Measurements from ENCODE around the gene SDSL. TPM values are rescaled to one million over a fixed set of nuclear protein-coding genes. Genes with fewer than 3 reads are reported as not detected.

Gene SDSL
- polyA plus RNA-seq (2013, experiment 1 of 4) = 3.7 TPM
- 3.1 TPM for polyA plus RNA-seq (2013, experiment 2 of 4)
- 4.5 TPM for polyA plus RNA-seq (2013, experiment 3 of 4)
- polyA plus RNA-seq (2013, experiment 4 of 4) = 4.2 TPM

GRCh38 chr12:113422030-113422885 is at the start of gene SDSL:
SDSL (plus strand) TSS chr12:113422380; CDS start chr12:113427983, 5,603 bp downstream.
- H3K4me3 ChIP-seq (ENCODE audit: insufficient read depth, low read depth, low read length) = peak within 1 kb of the TSS; percentile 33
- 46 to 50% methylated on average over 13 of the region's 13 CpGs for WGBS, 2 experiments

GRCh38 chr12:113373440-113373839 is 48.7 kb upstream of the SDSL start:
- H3K27me3 ChIP-seq (ENCODE audit: control insufficient read depth, insufficient read depth, low read length, poor library complexity, severe bottlenecking) = no peaks in the 10 kb centered on the region
- WGBS, 2 experiments = 93 to 95% methylated on average over 3 of the region's 3 CpGs
- H3K4me1 ChIP-seq (ENCODE audit: control insufficient read depth, insufficient read depth, low read length) = no peaks in the 10 kb centered on the region
- H3K9me3 ChIP-seq (ENCODE audit: control insufficient read depth, low read length) = no peaks in the 10 kb centered on the region
- no peak overlapping the region for H3K27ac ChIP-seq (ENCODE audit: insufficient read depth, low read depth, low read length, poor library complexity, severe bottlenecking)
- no peak overlapping the region for H3K4me3 ChIP-seq (ENCODE audit: insufficient read depth, low read depth, low read length)
- H3K36me3 ChIP-seq (ENCODE audit: control insufficient read depth, insufficient read depth, low read length) = peaks cover 6% of the 10 kb centered on the region

More at GRCh38 chr12:113422030-113422885, at the start of gene SDSL:
- H3K27me3 ChIP-seq (ENCODE audit: control insufficient read depth, insufficient read depth, low read length, poor library complexity, severe bottlenecking) = no peaks in the 10 kb centered on the region
- no peaks in the 10 kb centered on the region for H3K36me3 ChIP-seq (ENCODE audit: control insufficient read depth, insufficient read depth, low read length)
- no peaks in the 10 kb centered on the region for H3K9me3 ChIP-seq (ENCODE audit: control insufficient read depth, low read length)
- H3K27ac ChIP-seq (ENCODE audit: insufficient read depth, low read depth, low read length, poor library complexity, severe bottlenecking) = peak within 1 kb of the TSS; percentile 69
- peaks cover 3% of the 10 kb centered on the region for H3K4me1 ChIP-seq (ENCODE audit: control insufficient read depth, insufficient read depth, low read length)

GRCh38 chr12:113373969-113374368 is 48.2 kb upstream of the SDSL start:
- no peak overlapping the region for H3K27ac ChIP-seq (ENCODE audit: insufficient read depth, low read depth, low read length, poor library complexity, severe bottlenecking)
- no peaks in the 10 kb centered on the region for H3K27me3 ChIP-seq (ENCODE audit: control insufficient read depth, insufficient read depth, low read length, poor library complexity, severe bottlenecking)
- no peaks in the 10 kb centered on the region for H3K9me3 ChIP-seq (ENCODE audit: control insufficient read depth, low read length)
- H3K4me1 ChIP-seq (ENCODE audit: control insufficient read depth, insufficient read depth, low read length) = no peaks in the 10 kb centered on the region
- WGBS, 2 experiments = 94 to 96% methylated on average over 3 of the region's 3 CpGs
- H3K4me3 ChIP-seq (ENCODE audit: insufficient read depth, low read depth, low read length) = no peak overlapping the region
- peaks cover 6% of the 10 kb centered on the region for H3K36me3 ChIP-seq (ENCODE audit: control insufficient read depth, insufficient read depth, low read length)

- no peak overlapping the region for H3K4me3 ChIP-seq (ENCODE audit: insufficient read depth, low read depth, low read length)
- H3K36me3 ChIP-seq (ENCODE audit: control insufficient read depth, insufficient read depth, low read length) = peaks cover 6% of the 10 kb centered on the region
- no peaks in the 10 kb centered on the region for H3K9me3 ChIP-seq (ENCODE audit: control insufficient read depth, low read length)
- no peaks in the 10 kb centered on the region for H3K27me3 ChIP-seq (ENCODE audit: control insufficient read depth, insufficient read depth, low read length, poor library complexity, severe bottlenecking)
- no peak overlapping the region for H3K27ac ChIP-seq (ENCODE audit: insufficient read depth, low read depth, low read length, poor library complexity, severe bottlenecking)
- no peaks in the 10 kb centered on the region for H3K4me1 ChIP-seq (ENCODE audit: control insufficient read depth, insufficient read depth, low read length)
- 94 to 97% methylated on average over 4 of the region's 4 CpGs for WGBS, 2 experiments
Observed at GRCh38 chr12:113374823-113375428, 47.3 kb upstream of the SDSL start.

GRCh38 chr12:113378291-113378690 is 43.9 kb upstream of the SDSL start:
- Histone ChIP-seq H3K4me3 (ENCODE audit: insufficient read depth, low read depth, low read length) (no peak overlapping the region), H3K36me3 (ENCODE audit: control insufficient read depth, insufficient read depth, low read length) (peaks cover 6% of the 10 kb centered on the region), H3K27ac (ENCODE audit: insufficient read depth, low read depth, low read length, poor library complexity, severe bottlenecking) (no peak overlapping the region), H3K4me1 (ENCODE audit: control insufficient read depth, insufficient read depth, low read length) (peaks cover 6% of the 10 kb centered on the region), H3K9me3 (ENCODE audit: control insufficient read depth, low read length) (no peaks in the 10 kb centered on the region), H3K27me3 (ENCODE audit: control insufficient read depth, insufficient read depth, low read length, poor library complexity, severe bottlenecking) (no peaks in the 10 kb centered on the region)
- 92 to 94% methylated on average over 3 of the region's 3 CpGs for WGBS, 2 experiments

- 30 to 49% methylated on average over 10 to 11 of the region's 11 CpGs for WGBS, 2 experiments
- Histone ChIP-seq H3K36me3 (ENCODE audit: control insufficient read depth, insufficient read depth, low read length) (no peaks in the 10 kb centered on the region), H3K27ac (ENCODE audit: insufficient read depth, low read depth, low read length, poor library complexity, severe bottlenecking) (no peak overlapping the region), H3K4me3 (ENCODE audit: insufficient read depth, low read depth, low read length) (no peak overlapping the region), H3K27me3 (ENCODE audit: control insufficient read depth, insufficient read depth, low read length, poor library complexity, severe bottlenecking) (no peaks in the 10 kb centered on the region), H3K9me3 (ENCODE audit: control insufficient read depth, low read length) (no peaks in the 10 kb centered on the region), H3K4me1 (ENCODE audit: control insufficient read depth, insufficient read depth, low read length) (peaks cover 6% of the 10 kb centered on the region)
Observed at GRCh38 chr12:113381220-113381619, 41.0 kb upstream of the SDSL start.

- 96 to 98% methylated on average over 4 of the region's 4 CpGs for WGBS, 2 experiments
- H3K4me1 ChIP-seq (ENCODE audit: control insufficient read depth, insufficient read depth, low read length) = peaks cover 6% of the 10 kb centered on the region
- H3K36me3 ChIP-seq (ENCODE audit: control insufficient read depth, insufficient read depth, low read length) = no peaks in the 10 kb centered on the region
- H3K27me3 ChIP-seq (ENCODE audit: control insufficient read depth, insufficient read depth, low read length, poor library complexity, severe bottlenecking) = no peaks in the 10 kb centered on the region
- no peak overlapping the region for H3K4me3 ChIP-seq (ENCODE audit: insufficient read depth, low read depth, low read length)
- no peaks in the 10 kb centered on the region for H3K9me3 ChIP-seq (ENCODE audit: control insufficient read depth, low read length)
- no peak overlapping the region for H3K27ac ChIP-seq (ENCODE audit: insufficient read depth, low read depth, low read length, poor library complexity, severe bottlenecking)
Observed at GRCh38 chr12:113382206-113382605, 40.0 kb upstream of the SDSL start.

GRCh38 chr12:113384778-113385177 is 37.4 kb upstream of the SDSL start:
- Histone ChIP-seq H3K4me1 (ENCODE audit: control insufficient read depth, insufficient read depth, low read length) (peaks cover 6% of the 10 kb centered on the region), H3K4me3 (ENCODE audit: insufficient read depth, low read depth, low read length) (no peak overlapping the region), H3K36me3 (ENCODE audit: control insufficient read depth, insufficient read depth, low read length) (no peaks in the 10 kb centered on the region), H3K9me3 (ENCODE audit: control insufficient read depth, low read length) (no peaks in the 10 kb centered on the region), H3K27ac (ENCODE audit: insufficient read depth, low read depth, low read length, poor library complexity, severe bottlenecking) (no peak overlapping the region), H3K27me3 (ENCODE audit: control insufficient read depth, insufficient read depth, low read length, poor library complexity, severe bottlenecking) (no peaks in the 10 kb centered on the region)
- 95 to 96% methylated on average over 14 of the region's 14 CpGs for WGBS, 2 experiments

- Histone ChIP-seq H3K27me3 (ENCODE audit: control insufficient read depth, insufficient read depth, low read length, poor library complexity, severe bottlenecking) (no peaks in the 10 kb centered on the region), H3K9me3 (ENCODE audit: control insufficient read depth, low read length) (no peaks in the 10 kb centered on the region), H3K4me1 (ENCODE audit: control insufficient read depth, insufficient read depth, low read length) (peaks cover 6% of the 10 kb centered on the region), H3K4me3 (ENCODE audit: insufficient read depth, low read depth, low read length) (no peak overlapping the region), H3K36me3 (ENCODE audit: control insufficient read depth, insufficient read depth, low read length) (no peaks in the 10 kb centered on the region), H3K27ac (ENCODE audit: insufficient read depth, low read depth, low read length, poor library complexity, severe bottlenecking) (no peak overlapping the region)
- WGBS, 2 experiments = 93 to 95% methylated on average over 6 of the region's 6 CpGs
Observed at GRCh38 chr12:113385282-113385882, 36.8 kb upstream of the SDSL start.
